Mucosa of rectum (tissue), 2 donors: ENCODE results near the gene PPP2R5D.
"Not testable (repeated sequence)": the region's sequence is repeated elsewhere in the genome, so short reads cannot be mapped to it uniquely, and the experiment has no call there.

Experiments used
- H3K27ac ChIP-seq, 2 donors: one replicate each; pipeline ENCODE4 v1.7.0; 2013; ENCODE audit warnings: inconsistent platforms in 2 of 2, low read depth in 2 of 2, low read length in 2 of 2
- H3K27me3 ChIP-seq, 2 donors: one replicate each; pipeline ENCODE4 v1.7.0; 2013; ENCODE audit warnings: low read length in 2 of 2; ENCODE audit not compliant: control insufficient read depth in 2 of 2, insufficient read depth in 2 of 2
- H3K36me3 ChIP-seq, 2 donors: one replicate each; pipeline ENCODE4 v1.7.0; 2013; ENCODE audit warnings: low read length in 2 of 2; ENCODE audit not compliant: control insufficient read depth in 2 of 2, insufficient read depth in 2 of 2
- H3K4me1 ChIP-seq, 2 donors: one replicate each; pipeline ENCODE4 v1.7.0; 2013; ENCODE audit warnings: low read length in 2 of 2, mild to moderate bottlenecking in 1 of 2; ENCODE audit not compliant: control insufficient read depth in 2 of 2, insufficient read depth in 2 of 2
- H3K4me3 ChIP-seq, 2 donors: one replicate each; pipeline ENCODE4 v1.7.0; 2013; ENCODE audit warnings: low read length in 2 of 2
- H3K9ac ChIP-seq, 2 donors: one replicate each; pipeline ENCODE4 v1.7.0; 2013; ENCODE audit warnings: low read length in 2 of 2, low read depth in 1 of 2, mild to moderate bottlenecking in 1 of 2
- H3K9me3 ChIP-seq, 2 donors: one replicate each; pipeline ENCODE4 v1.7.0; 2013; ENCODE audit warnings: low read length in 2 of 2; ENCODE audit not compliant: control insufficient read depth in 2 of 2
- donor health status: healthy.
- donor health status: Normal muscosa, but diverticular disease.

Gene PPP2R5D

GRCh38 chr6:43037706-43038105, 53.3 kb downstream of the PPP2R5D start:
- no peak overlapping the region for H3K27ac ChIP-seq
- no peak overlapping the region for H3K4me3 ChIP-seq
- no peak overlapping the region for H3K9ac ChIP-seq
- H3K4me1 ChIP-seq, result no peaks in the 10 kb centered on the region
- no peaks in the 10 kb centered on the region for H3K9me3 ChIP-seq
- H3K27me3 ChIP-seq, result no peaks in the 10 kb centered on the region
- peaks cover 51 to 56% of the 10 kb centered on the region in 2 donors for H3K36me3 ChIP-seq

- Histone ChIP-seq H3K4me3 (no peak overlapping the region), H3K36me3 (peaks cover 54 to 58% of the 10 kb centered on the region in 2 donors), H3K4me1 (no peaks in the 10 kb centered on the region), H3K9me3 (no peaks in the 10 kb centered on the region), H3K27ac (no peak overlapping the region), H3K9ac (no peak overlapping the region), H3K27me3 (no peaks in the 10 kb centered on the region)
These were observed 54.4 kb downstream of the PPP2R5D start for GRCh38 chr6:43038727-43039126.

- no peaks in the 10 kb centered on the region for H3K9me3 ChIP-seq
- H3K4me3 ChIP-seq, result no peak overlapping the region
- H3K4me1 ChIP-seq, result no peaks in the 10 kb centered on the region
- H3K27ac ChIP-seq, result no peak overlapping the region
- H3K9ac ChIP-seq, result no peak overlapping the region
- no peaks in the 10 kb centered on the region for H3K27me3 ChIP-seq
- peaks cover 48 to 61% of the 10 kb centered on the region in 2 donors for H3K36me3 ChIP-seq
These were observed 56.3 kb downstream of the PPP2R5D start for GRCh38 chr6:43040542-43041257.

- H3K4me3 ChIP-seq, H3K27ac ChIP-seq, H3K9ac ChIP-seq, H3K9me3 ChIP-seq, H3K4me1 ChIP-seq, H3K27me3 ChIP-seq: not testable (repeated sequence)
- H3K36me3 ChIP-seq, result peaks cover 48 to 65% of the 10 kb centered on the region in 2 donors
These were observed 57.1 kb downstream of the PPP2R5D start for GRCh38 chr6:43041475-43041874.

- Histone ChIP-seq H3K27me3 (no peaks in the 10 kb centered on the region), H3K9me3 (no peaks in the 10 kb centered on the region), H3K4me3 (no peak overlapping the region), H3K9ac (no peak overlapping the region), H3K27ac (no peak overlapping the region), H3K36me3 (peaks cover 42 to 61% of the 10 kb centered on the region in 2 donors), H3K4me1 (no peaks in the 10 kb centered on the region)
These were observed 58.9 kb downstream of the PPP2R5D start for GRCh38 chr6:43043310-43043709.

GRCh38 chr6:43045371-43045930, 61.1 kb downstream of the PPP2R5D start:
- no peak overlapping the region for H3K27ac ChIP-seq
- H3K4me1 ChIP-seq, result no peaks in the 10 kb centered on the region
- no peak overlapping the region for H3K4me3 ChIP-seq
- no peaks in the 10 kb centered on the region for H3K27me3 ChIP-seq
- no peak overlapping the region for H3K9ac ChIP-seq
- peaks cover 34 to 64% of the 10 kb centered on the region in 2 donors for H3K36me3 ChIP-seq
- H3K9me3 ChIP-seq, result no peaks in the 10 kb centered on the region

- no peaks in the 10 kb centered on the region for H3K27me3 ChIP-seq
- no peak overlapping the region for H3K27ac ChIP-seq
- H3K9me3 ChIP-seq, result no peaks in the 10 kb centered on the region
- peaks cover 20 to 53% of the 10 kb centered on the region in 2 donors for H3K36me3 ChIP-seq
- H3K4me3 ChIP-seq, result no peak overlapping the region
- no peak overlapping the region for H3K9ac ChIP-seq
- peaks cover 4 to 9% of the 10 kb centered on the region in 2 donors for H3K4me1 ChIP-seq
These were observed 63.6 kb downstream of the PPP2R5D start for GRCh38 chr6:43047998-43048397.

GRCh38 chr6:43050981-43051380, 66.6 kb downstream of the PPP2R5D start:
- Histone ChIP-seq H3K4me1 (peaks cover 8 to 17% of the 10 kb centered on the region in 2 donors), H3K9me3 (no peaks in the 10 kb centered on the region), H3K27ac (no peak overlapping the region), H3K4me3 (no peak overlapping the region), H3K36me3 (peaks cover 17 to 40% of the 10 kb centered on the region in 2 donors), H3K9ac (no peak overlapping the region), H3K27me3 (no peaks in the 10 kb centered on the region)

- Histone ChIP-seq H3K4me1 (peaks cover 8 to 17% of the 10 kb centered on the region in 2 donors), H3K36me3 (peaks cover 13 to 34% of the 10 kb centered on the region in 2 donors), H3K9ac (no peak overlapping the region), H3K27me3 (no peaks in the 10 kb centered on the region), H3K27ac (peak overlapping the region; percentile 86 to 88), H3K9me3 (no peaks in the 10 kb centered on the region), H3K4me3 (peak overlapping the region; percentile 78 to 83)
These were observed 68.0 kb downstream of the PPP2R5D start for GRCh38 chr6:43052225-43052841.

GRCh38 chr6:43052842-43053544, 68.6 kb downstream of the PPP2R5D start:
- H3K9ac ChIP-seq, result peak overlapping the region; percentile 95 to 97
- peaks cover 8 to 18% of the 10 kb centered on the region in 2 donors for H3K4me1 ChIP-seq
- no peaks in the 10 kb centered on the region for H3K27me3 ChIP-seq
- no peaks in the 10 kb centered on the region for H3K9me3 ChIP-seq
- peak overlapping the region; percentile 86 to 88 for H3K27ac ChIP-seq
- H3K36me3 ChIP-seq, result peaks cover 18 to 34% of the 10 kb centered on the region in 2 donors
- peak overlapping the region; percentile 78 to 83 for H3K4me3 ChIP-seq
